ENCODE results near the gene ADGRD1.

ADGRD1 gene

GRCh38 chr12:131021154-131021541, 67.4 kb downstream of the ADGRD1 start:
- Histone ChIP-seq H3K9me3 (ENCODE audit: control insufficient read depth in 2 of 2, low read length in 2 of 2) (no peaks in the 10 kb centered on the region), H3K27me3 (ENCODE audit: control insufficient read depth in 2 of 2, insufficient read depth in 2 of 2, low read length in 2 of 2) (no peaks in the 10 kb centered on the region), H3K36me3 (ENCODE audit: control insufficient read depth in 2 of 2, insufficient read depth in 2 of 2, low read length in 2 of 2) (no peaks in the 10 kb centered on the region), H3K27ac (ENCODE audit: low read depth in 2 of 2, low read length in 2 of 2) (no peak overlapping the region), H3K4me1 (ENCODE audit: control insufficient read depth in 2 of 2, insufficient read depth in 2 of 2, low read length in 2 of 2) (no peaks in the 10 kb centered on the region), H3K9ac (ENCODE audit: low read depth in 1 of 2, low read length in 2 of 2) (no peak overlapping the region), H3K4me3 (ENCODE audit: low read length in 2 of 2) (no peak overlapping the region)

- Histone ChIP-seq H3K4me1 (ENCODE audit: control insufficient read depth in 2 of 2, insufficient read depth in 2 of 2, low read length in 2 of 2) (no peaks in the 10 kb centered on the region), H3K9ac (ENCODE audit: low read depth in 1 of 2, low read length in 2 of 2) (no peak overlapping the region), H3K36me3 (ENCODE audit: control insufficient read depth in 2 of 2, insufficient read depth in 2 of 2, low read length in 2 of 2) (no peaks in the 10 kb centered on the region), H3K27ac (ENCODE audit: low read depth in 2 of 2, low read length in 2 of 2) (no peak overlapping the region), H3K27me3 (ENCODE audit: control insufficient read depth in 2 of 2, insufficient read depth in 2 of 2, low read length in 2 of 2) (no peaks in the 10 kb centered on the region), H3K9me3 (ENCODE audit: control insufficient read depth in 2 of 2, low read length in 2 of 2) (no peaks in the 10 kb centered on the region), H3K4me3 (ENCODE audit: low read length in 2 of 2) (no peak overlapping the region)
Measured at GRCh38 chr12:131024026-131024425, 70.3 kb downstream of the ADGRD1 start.

GRCh38 chr12:131024721-131025120, 71.0 kb downstream of the ADGRD1 start:
- H3K4me1 ChIP-seq (ENCODE audit: control insufficient read depth in 2 of 2, insufficient read depth in 2 of 2, low read length in 2 of 2), result no peaks in the 10 kb centered on the region
- no peak overlapping the region for H3K4me3 ChIP-seq (ENCODE audit: low read length in 2 of 2)
- H3K36me3 ChIP-seq (ENCODE audit: control insufficient read depth in 2 of 2, insufficient read depth in 2 of 2, low read length in 2 of 2), result no peaks in the 10 kb centered on the region
- no peak overlapping the region for H3K27ac ChIP-seq (ENCODE audit: low read depth in 2 of 2, low read length in 2 of 2)
- H3K9ac ChIP-seq (ENCODE audit: low read depth in 1 of 2, low read length in 2 of 2), result no peak overlapping the region
- H3K27me3 ChIP-seq (ENCODE audit: control insufficient read depth in 2 of 2, insufficient read depth in 2 of 2, low read length in 2 of 2), result no peaks in the 10 kb centered on the region
- H3K9me3 ChIP-seq (ENCODE audit: control insufficient read depth in 2 of 2, low read length in 2 of 2), result no peaks in the 10 kb centered on the region

GRCh38 chr12:131025234-131025633, 71.5 kb downstream of the ADGRD1 start:
- H3K27me3 ChIP-seq (ENCODE audit: control insufficient read depth in 2 of 2, insufficient read depth in 2 of 2, low read length in 2 of 2), result no peaks in the 10 kb centered on the region
- H3K9me3 ChIP-seq (ENCODE audit: control insufficient read depth in 2 of 2, low read length in 2 of 2), result no peaks in the 10 kb centered on the region
- no peaks in the 10 kb centered on the region for H3K4me1 ChIP-seq (ENCODE audit: control insufficient read depth in 2 of 2, insufficient read depth in 2 of 2, low read length in 2 of 2)
- no peak overlapping the region for H3K9ac ChIP-seq (ENCODE audit: low read depth in 1 of 2, low read length in 2 of 2)
- H3K36me3 ChIP-seq (ENCODE audit: control insufficient read depth in 2 of 2, insufficient read depth in 2 of 2, low read length in 2 of 2), result no peaks in the 10 kb centered on the region
- H3K4me3 ChIP-seq (ENCODE audit: low read length in 2 of 2), result no peak overlapping the region
- no peak overlapping the region for H3K27ac ChIP-seq (ENCODE audit: low read depth in 2 of 2, low read length in 2 of 2)

GRCh38 chr12:131025939-131026702, 72.4 kb downstream of the ADGRD1 start:
- no peaks in the 10 kb centered on the region for H3K9me3 ChIP-seq (ENCODE audit: control insufficient read depth in 2 of 2, low read length in 2 of 2)
- H3K36me3 ChIP-seq (ENCODE audit: control insufficient read depth in 2 of 2, insufficient read depth in 2 of 2, low read length in 2 of 2), result no peaks in the 10 kb centered on the region
- no peak overlapping the region for H3K9ac ChIP-seq (ENCODE audit: low read depth in 1 of 2, low read length in 2 of 2)
- no peak overlapping the region for H3K4me3 ChIP-seq (ENCODE audit: low read length in 2 of 2)
- H3K27me3 ChIP-seq (ENCODE audit: control insufficient read depth in 2 of 2, insufficient read depth in 2 of 2, low read length in 2 of 2), result no peaks in the 10 kb centered on the region
- no peaks in the 10 kb centered on the region for H3K4me1 ChIP-seq (ENCODE audit: control insufficient read depth in 2 of 2, insufficient read depth in 2 of 2, low read length in 2 of 2)
- no peak overlapping the region for H3K27ac ChIP-seq (ENCODE audit: low read depth in 2 of 2, low read length in 2 of 2)

- no peak overlapping the region for H3K27ac ChIP-seq (ENCODE audit: low read depth in 2 of 2, low read length in 2 of 2)
- no peak overlapping the region for H3K9ac ChIP-seq (ENCODE audit: low read depth in 1 of 2, low read length in 2 of 2)
- H3K4me3 ChIP-seq (ENCODE audit: low read length in 2 of 2), result no peak overlapping the region
- no peaks in the 10 kb centered on the region for H3K9me3 ChIP-seq (ENCODE audit: control insufficient read depth in 2 of 2, low read length in 2 of 2)
- no peaks in the 10 kb centered on the region for H3K27me3 ChIP-seq (ENCODE audit: control insufficient read depth in 2 of 2, insufficient read depth in 2 of 2, low read length in 2 of 2)
- no peaks in the 10 kb centered on the region for H3K4me1 ChIP-seq (ENCODE audit: control insufficient read depth in 2 of 2, insufficient read depth in 2 of 2, low read length in 2 of 2)
- H3K36me3 ChIP-seq (ENCODE audit: control insufficient read depth in 2 of 2, insufficient read depth in 2 of 2, low read length in 2 of 2), result no peaks in the 10 kb centered on the region
Measured at GRCh38 chr12:131026754-131027153, 73.0 kb downstream of the ADGRD1 start.

GRCh38 chr12:131027264-131027663, 73.6 kb downstream of the ADGRD1 start:
- H3K27me3 ChIP-seq (ENCODE audit: control insufficient read depth in 2 of 2, insufficient read depth in 2 of 2, low read length in 2 of 2), result no peaks in the 10 kb centered on the region
- no peak overlapping the region for H3K27ac ChIP-seq (ENCODE audit: low read depth in 2 of 2, low read length in 2 of 2)
- no peaks in the 10 kb centered on the region for H3K4me1 ChIP-seq (ENCODE audit: control insufficient read depth in 2 of 2, insufficient read depth in 2 of 2, low read length in 2 of 2)
- no peaks in the 10 kb centered on the region for H3K36me3 ChIP-seq (ENCODE audit: control insufficient read depth in 2 of 2, insufficient read depth in 2 of 2, low read length in 2 of 2)
- no peak overlapping the region for H3K4me3 ChIP-seq (ENCODE audit: low read length in 2 of 2)
- H3K9me3 ChIP-seq (ENCODE audit: control insufficient read depth in 2 of 2, low read length in 2 of 2), result no peaks in the 10 kb centered on the region
- no peak overlapping the region for H3K9ac ChIP-seq (ENCODE audit: low read depth in 1 of 2, low read length in 2 of 2)

- no peak overlapping the region for H3K27ac ChIP-seq (ENCODE audit: low read depth in 2 of 2, low read length in 2 of 2)
- no peak overlapping the region for H3K9ac ChIP-seq (ENCODE audit: low read depth in 1 of 2, low read length in 2 of 2)
- no peaks in the 10 kb centered on the region for H3K36me3 ChIP-seq (ENCODE audit: control insufficient read depth in 2 of 2, insufficient read depth in 2 of 2, low read length in 2 of 2)
- no peak overlapping the region for H3K4me3 ChIP-seq (ENCODE audit: low read length in 2 of 2)
- H3K4me1 ChIP-seq (ENCODE audit: control insufficient read depth in 2 of 2, insufficient read depth in 2 of 2, low read length in 2 of 2), result no peaks in the 10 kb centered on the region
- H3K27me3 ChIP-seq (ENCODE audit: control insufficient read depth in 2 of 2, insufficient read depth in 2 of 2, low read length in 2 of 2), result no peaks in the 10 kb centered on the region
- H3K9me3 ChIP-seq (ENCODE audit: control insufficient read depth in 2 of 2, low read length in 2 of 2), result no peaks in the 10 kb centered on the region
Measured at GRCh38 chr12:131027876-131028586, 74.3 kb downstream of the ADGRD1 start.

GRCh38 chr12:131028587-131029338, 75.1 kb downstream of the ADGRD1 start:
- H3K36me3 ChIP-seq (ENCODE audit: control insufficient read depth in 2 of 2, insufficient read depth in 2 of 2, low read length in 2 of 2), result no peaks in the 10 kb centered on the region
- H3K27ac ChIP-seq (ENCODE audit: low read depth in 2 of 2, low read length in 2 of 2), result no peak overlapping the region
- H3K9ac ChIP-seq (ENCODE audit: low read depth in 1 of 2, low read length in 2 of 2), result no peak overlapping the region
- H3K9me3 ChIP-seq (ENCODE audit: control insufficient read depth in 2 of 2, low read length in 2 of 2), result no peaks in the 10 kb centered on the region
- no peak overlapping the region for H3K4me3 ChIP-seq (ENCODE audit: low read length in 2 of 2)
- H3K27me3 ChIP-seq (ENCODE audit: control insufficient read depth in 2 of 2, insufficient read depth in 2 of 2, low read length in 2 of 2), result no peaks in the 10 kb centered on the region
- H3K4me1 ChIP-seq (ENCODE audit: control insufficient read depth in 2 of 2, insufficient read depth in 2 of 2, low read length in 2 of 2), result no peaks in the 10 kb centered on the region
